RPMI7951 (cell line): ENCODE measurements around the gene SDR39U1. TPM values are rescaled to one million over a fixed set of nuclear protein-coding genes. Genes with fewer than 3 reads are reported as not detected.
"Not testable (repeated sequence)": the region's sequence is repeated elsewhere in the genome, so short reads cannot be mapped to it uniquely, and the experiment has no call there.

ENCODE experiments used
- DNase-seq: peaks from one replicate; pipeline ENCODE4 v3.0.0-alpha.2; 2012; ENCODE audit warnings: low read depth
- total RNA-seq: library from RNA; depleted of rRNA; stranded (reverse); fragments of >200 nt; shearing (Covaris generic); gene quantifications from 2 replicates; pipeline ENCODE4 v1.2.3, GENCODE V29; 2014; rRNA removed

SDR39U1 gene
- total RNA-seq, result 12.1 and 17.1 TPM in 2 replicates

- peak; percentile 97 for DNase-seq
These were observed at the start of gene SDR39U1 for GRCh38 chr14:24442240-24443052. Gene SDR39U1, minus strand, starts transcription at chr14:24442776. Its CDS starts 7 bp downstream, at chr14:24442769.

- DNase-seq, result not testable (repeated sequence)
These were observed 49.2 kb upstream of the SDR39U1 start for GRCh38 chr14:24491586-24492408.

GRCh38 chr14:24483604-24484252, 41.2 kb upstream of the SDR39U1 start:
- peak; percentile 93 for DNase-seq

- DNase-seq, result peak; percentile 85
These were observed 40.2 kb upstream of the SDR39U1 start for GRCh38 chr14:24482699-24483303.

GRCh38 chr14:24481622-24482324, 39.2 kb upstream of the SDR39U1 start:
- DNase-seq, result peak; percentile 22

GRCh38 chr14:24479999-24480398, 37.4 kb upstream of the SDR39U1 start:
- not testable (repeated sequence) for DNase-seq

- DNase-seq, result no peak
These were observed 32.7 kb upstream of the SDR39U1 start for GRCh38 chr14:24475261-24475660.

GRCh38 chr14:24473211-24473610, 30.6 kb upstream of the SDR39U1 start:
- no peak for DNase-seq

GRCh38 chr14:24470450-24470849, 27.9 kb upstream of the SDR39U1 start:
- DNase-seq, result not testable (repeated sequence)

GRCh38 chr14:24465805-24466204, 23.2 kb upstream of the SDR39U1 start:
- DNase-seq, result no peak

GRCh38 chr14:24465368-24465767, 22.8 kb upstream of the SDR39U1 start:
- DNase-seq, result no peak

- DNase-seq, result no peak
These were observed 21.6 kb upstream of the SDR39U1 start for GRCh38 chr14:24463884-24464785.

GRCh38 chr14:24463017-24463883, 20.7 kb upstream of the SDR39U1 start:
- no peak for DNase-seq

- DNase-seq, result no peak
These were observed 18.8 kb upstream of the SDR39U1 start for GRCh38 chr14:24461336-24461735.

GRCh38 chr14:24459331-24459730, 16.8 kb upstream of the SDR39U1 start:
- DNase-seq, result no peak

GRCh38 chr14:24458736-24459135, 16.2 kb upstream of the SDR39U1 start:
- no peak for DNase-seq

- DNase-seq, result no peak
These were observed 14.4 kb upstream of the SDR39U1 start for GRCh38 chr14:24456980-24457379.

- DNase-seq, result not testable (repeated sequence)
These were observed 8.3 kb upstream of the SDR39U1 start for GRCh38 chr14:24450828-24451227.

- DNase-seq, result no peak
These were observed 583 bp upstream of the SDR39U1 start for GRCh38 chr14:24443053-24443665.
